Tibial nerve (tissue), 4 donors: ENCODE results near the gene ANKRD11. TPM values are rescaled to one million over a fixed set of nuclear protein-coding genes. Genes with fewer than 3 reads are reported as not detected.

Source experiments
- DNase-seq, 2 donors: peaks; one replicate each; pipeline ENCODE4 v3.0.0-alpha.2; 2019; ENCODE audit warnings: low spot score in 2 of 2
- H3K27ac ChIP-seq, 4 donors: fragments of 200-600 bp; sonication (generic) in 3 of 4; one replicate each; pipeline ENCODE4 v1.5.1; 2017 to 2019; ENCODE audit warnings: mild to moderate bottlenecking in 1 of 4
- H3K27me3 ChIP-seq, 2 donors: fragments of 200-600 bp; sonication (generic) in 1 of 2; one replicate each; pipeline versions ENCODE4 v1.5.1 to v1.6.0; 2017 to 2019
- H3K36me3 ChIP-seq, 3 donors: fragments of 200-600 bp; sonication (generic); one replicate each; pipeline ENCODE4 v1.5.1; 2018 to 2019
- H3K4me1 ChIP-seq, 4 donors: fragments of 200-600 bp; sonication (generic) in 3 of 4; one replicate each; pipeline ENCODE4 v1.5.1; 2017 to 2019
- H3K4me3 ChIP-seq, 4 donors: fragments of 200-600 bp; sonication (generic) in 3 of 4; one replicate each; pipeline ENCODE4 v1.5.1; 2017 to 2019; ENCODE audit warnings: mild to moderate bottlenecking in 1 of 4, moderate library complexity in 1 of 4
- H3K9me3 ChIP-seq, 4 donors: fragments of 200-600 bp; sonication (generic) in 3 of 4; one replicate each; pipeline ENCODE4 v1.5.1; 2017 to 2019
- CTCF ChIP-seq, 5 experiments: fragments of 200-600 bp in 3 of 5; fragments of 450-650 bp in 2 of 5; sonication (generic) in 3 of 5; IDR thresholded peaks; one replicate each; pipeline ENCODE4 v1.5.1; 2016 to 2019; ENCODE audit warnings: antibody characterized with exemption in 5 of 5, mild to moderate bottlenecking in 3 of 5, moderate library complexity in 2 of 5
- EP300 ChIP-seq, 2 donors: sonication (generic); formaldehyde crosslinking; IDR thresholded peaks; one replicate each; pipeline ENCODE4 v1.6.1; 2017; ENCODE audit warnings: antibody characterized with exemption in 2 of 2, mild to moderate bottlenecking in 1 of 2
- POLR2A ChIP-seq, 2 donors: fragments of 450-650 bp; IDR thresholded peaks; one replicate each; pipeline ENCODE4 v1.6.1; 2017; ENCODE audit warnings: antibody characterized with exemption in 2 of 2, mild to moderate bottlenecking in 2 of 2, moderate library complexity in 2 of 2
- WGBS, 2 donors: methylation state at CpG; one replicate each; pipeline ENCODE4 v1.1.5; 2018; 5-methylcytosine and 5-hydroxymethylcytosine counted together
- total RNA-seq, 4 donors: library from RNA; depleted of rRNA; stranded (reverse); fragments of >200 nt; gene quantifications; one replicate each; pipeline ENCODE4 v1.1.0, GENCODE V29; 2016

The ANKRD11 gene
- total RNA-seq, 4 donors from 2014 or later: 104 to 177 (median 112) TPM

DNA sequence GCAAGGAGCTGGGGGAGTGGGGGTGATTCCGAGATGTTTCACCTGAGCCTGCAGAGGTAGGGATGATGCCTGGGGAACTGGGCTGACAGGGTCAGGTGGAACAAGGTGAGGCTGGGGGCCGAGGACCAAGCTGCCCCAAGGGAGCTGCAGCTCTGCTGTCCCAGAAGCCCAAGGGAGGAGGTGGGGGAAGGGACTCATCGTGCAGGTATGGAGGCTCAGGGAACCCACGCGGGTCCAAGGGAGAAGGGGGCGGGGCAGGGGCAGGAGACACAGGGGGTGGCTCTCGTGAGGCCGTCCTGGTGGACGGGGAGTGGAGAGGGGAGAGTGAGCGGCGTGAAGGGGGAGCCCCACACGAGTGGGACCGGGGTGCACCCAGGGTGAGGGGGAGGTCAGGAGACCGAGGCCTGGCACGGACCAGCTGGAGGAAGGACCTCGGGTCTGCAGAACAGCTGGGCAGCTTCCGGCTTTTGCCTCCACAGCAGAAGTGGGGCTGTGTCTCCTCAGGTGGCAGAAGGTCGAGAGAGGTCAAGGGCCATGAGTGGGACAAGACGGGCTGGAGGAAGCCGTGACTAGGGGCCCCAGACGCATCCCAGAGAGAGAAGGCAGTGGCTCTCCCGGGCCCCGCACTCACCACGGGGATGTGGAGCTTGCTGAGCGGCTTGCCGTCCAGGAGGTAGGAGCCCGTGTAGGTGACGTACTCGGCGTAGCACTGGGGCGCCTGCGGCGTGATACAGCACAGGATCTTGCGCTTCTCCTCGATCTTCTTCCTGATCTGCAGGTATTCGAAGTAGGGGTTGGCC is 211.7 kb downstream of the ANKRD11 start:
- TF ChIP-seq CTCF (IDR thresholded peaks at IDR 0.05): no peak
- TF ChIP-seq EP300 (IDR thresholded peaks at IDR 0.05): no peak
- no peak for TF ChIP-seq POLR2A (IDR thresholded peaks at IDR 0.05)
- no peaks in the 10 kb centered on the region for H3K9me3 ChIP-seq
- H3K27ac ChIP-seq: peak overlapping the region in 1 of 4 donors; percentile 59
- H3K36me3 ChIP-seq: peaks cover 0 to 98% (median 3%) of the 10 kb centered on the region in 3 donors
- no peaks in the 10 kb centered on the region for H3K27me3 ChIP-seq
- peaks cover 0 to 19% (median 0%) of the 10 kb centered on the region in 4 donors for H3K4me1 ChIP-seq
- H3K4me3 ChIP-seq: no peak overlapping the region
- no peak for DNase-seq
- 88 to 93% methylated on average over 36 of the region's 36 CpGs for WGBS, 2 donors

- Histone ChIP-seq H3K4me1 (peaks cover 0 to 19% (median 0%) of the 10 kb centered on the region in 4 donors), H3K4me3 (no peak overlapping the region), H3K27ac (peak overlapping the region in 2 of 4 donors; percentile 55 to 59), H3K36me3 (peaks cover 0 to 98% (median 3%) of the 10 kb centered on the region in 3 donors), H3K27me3 (no peaks in the 10 kb centered on the region), H3K9me3 (no peaks in the 10 kb centered on the region)
- DNase-seq: no peak
- 62 to 64% methylated on average over 24 to 33 of the region's 33 CpGs for WGBS, 2 donors
- TF ChIP-seq EP300 (IDR thresholded peaks at IDR 0.05) (no peak), CTCF (IDR thresholded peaks at IDR 0.05) (no peak), POLR2A (IDR thresholded peaks at IDR 0.05) (no peak)
Measured at GRCh38 chr16:89277641-89278341, 212.6 kb downstream of the ANKRD11 start.

- Histone ChIP-seq H3K9me3 (no peaks in the 10 kb centered on the region), H3K36me3 (peaks cover 0 to 98% (median 3%) of the 10 kb centered on the region in 3 donors), H3K4me3 (no peak overlapping the region), H3K27me3 (no peaks in the 10 kb centered on the region), H3K27ac (peak overlapping the region in 2 of 4 donors; percentile 55 to 59), H3K4me1 (peaks cover 0 to 19% (median 0%) of the 10 kb centered on the region in 4 donors)
- no peak for TF ChIP-seq EP300 (IDR thresholded peaks at IDR 0.05)
- no peak for TF ChIP-seq POLR2A (IDR thresholded peaks at IDR 0.05)
- TF ChIP-seq CTCF (IDR thresholded peaks at IDR 0.05): no peak
- 74 to 88% methylated on average over 8 to 9 of the region's 9 CpGs for WGBS, 2 donors
- no peak for DNase-seq
Measured at GRCh38 chr16:89277049-89277448, 213.3 kb downstream of the ANKRD11 start.

- Histone ChIP-seq H3K9me3 (no peaks in the 10 kb centered on the region), H3K27me3 (no peaks in the 10 kb centered on the region), H3K27ac (no peak overlapping the region), H3K36me3 (peaks cover 0 to 98% (median 3%) of the 10 kb centered on the region in 3 donors), H3K4me1 (peaks cover 0 to 19% (median 0%) of the 10 kb centered on the region in 4 donors), H3K4me3 (no peak overlapping the region)
- no peak for DNase-seq
- 92 to 95% methylated on average over 32 to 35 of the region's 39 CpGs for WGBS, 2 donors
- TF ChIP-seq POLR2A (IDR thresholded peaks at IDR 0.05) (no peak), EP300 (IDR thresholded peaks at IDR 0.05) (no peak), CTCF (IDR thresholded peaks at IDR 0.05) (no peak)
Measured at GRCh38 chr16:89275837-89276720, 214.3 kb downstream of the ANKRD11 start.
